Hippocampal formation (tissue), 2 donors: Measurements from ENCODE around the gene GC.
A peak's percentile ranks its signal among the peaks of the same experiment; 100 is the strongest.
"Not testable (repeated sequence)": the region's sequence is repeated elsewhere in the genome, so short reads cannot be mapped to it uniquely, and the experiment has no call there.

Source experiments
- DNase-seq, 2 donors: peaks; one replicate each; lab custom pipeline; 2025; lab: John Stamatoyannopoulos, UW

The GC gene

DNA sequence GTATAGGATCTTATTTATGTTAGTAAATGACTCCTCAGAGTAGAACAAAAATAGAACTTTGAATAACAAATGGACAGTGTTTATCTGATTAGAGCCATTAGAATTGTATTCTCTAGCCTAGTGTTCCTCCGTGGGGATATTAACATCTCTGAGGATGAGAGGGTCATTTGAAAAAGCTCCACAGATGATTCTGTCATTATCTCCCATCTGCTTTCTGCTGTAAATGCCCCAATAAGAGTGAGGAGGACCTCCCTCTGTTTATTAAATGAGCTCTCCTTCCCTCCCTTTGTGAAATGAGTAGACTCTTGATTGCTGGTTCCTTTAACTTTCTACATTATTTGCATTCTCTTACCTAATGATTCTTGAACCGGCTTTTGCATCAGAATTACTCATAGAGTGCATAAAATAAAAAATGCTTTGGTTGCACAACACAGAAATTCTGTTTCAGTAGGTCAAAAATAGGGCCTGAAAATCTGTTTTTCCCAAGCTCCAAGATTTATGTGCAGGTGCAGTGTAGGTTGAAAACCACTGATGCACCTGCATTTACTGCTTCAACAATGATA, 18.0 kb downstream of the GC start:
- DNase-seq, result no peak

DNA sequence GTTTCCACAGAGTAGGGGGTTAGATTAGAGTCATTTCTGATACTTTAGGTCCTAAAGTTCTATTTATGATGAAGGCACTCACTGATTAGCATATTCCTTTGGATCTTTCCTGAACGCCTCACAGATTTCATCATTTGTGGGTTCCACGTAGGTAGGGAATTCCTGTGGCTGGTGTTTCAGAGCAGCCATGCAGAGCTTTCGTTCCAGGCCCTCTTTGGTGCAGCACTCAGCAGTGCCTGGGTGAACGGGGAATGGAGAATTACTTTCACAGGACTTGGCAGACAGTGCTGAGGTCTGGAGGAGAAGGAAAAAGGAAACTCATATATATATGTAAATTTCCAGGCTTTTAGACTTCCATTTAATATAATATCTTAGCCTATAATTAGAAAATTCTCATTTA, 18.5 kb downstream of the GC start:
- no peak for DNase-seq

DNA sequence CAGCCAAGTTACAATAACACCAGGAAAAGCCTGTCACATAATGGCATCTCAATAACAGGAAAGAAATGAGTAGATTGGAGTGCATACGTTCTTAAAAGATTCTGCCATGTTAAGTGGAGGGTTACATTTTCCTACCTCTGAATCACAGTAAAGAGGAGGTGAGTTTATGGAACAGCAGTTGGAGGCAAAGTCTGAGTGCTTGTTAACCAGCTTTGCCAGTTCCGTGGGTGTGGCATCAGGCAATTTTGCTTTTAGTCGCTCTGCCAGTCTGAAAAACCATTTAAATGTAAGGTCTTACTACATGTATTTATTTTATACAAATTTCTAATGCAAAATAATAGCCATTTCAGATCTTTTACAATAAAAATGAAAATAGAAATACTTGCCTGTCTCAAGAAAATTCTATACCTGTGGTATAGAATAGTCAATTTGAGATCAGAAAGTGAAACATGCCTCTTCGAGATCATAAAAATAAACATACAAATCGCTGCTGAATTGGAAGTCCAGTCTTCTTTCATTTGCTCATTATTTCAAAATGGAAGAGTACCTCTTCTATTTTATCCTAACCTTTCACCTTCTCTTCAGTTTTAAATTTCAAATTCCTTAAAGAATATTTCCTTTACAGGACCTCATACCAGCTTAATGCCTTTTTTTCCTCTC, 31.4 kb downstream of the GC start:
- no peak for DNase-seq

- DNase-seq, result no peak
These were observed 34.8 kb downstream of the GC start for GRCh38 chr4:71749008-71749594.

DNA sequence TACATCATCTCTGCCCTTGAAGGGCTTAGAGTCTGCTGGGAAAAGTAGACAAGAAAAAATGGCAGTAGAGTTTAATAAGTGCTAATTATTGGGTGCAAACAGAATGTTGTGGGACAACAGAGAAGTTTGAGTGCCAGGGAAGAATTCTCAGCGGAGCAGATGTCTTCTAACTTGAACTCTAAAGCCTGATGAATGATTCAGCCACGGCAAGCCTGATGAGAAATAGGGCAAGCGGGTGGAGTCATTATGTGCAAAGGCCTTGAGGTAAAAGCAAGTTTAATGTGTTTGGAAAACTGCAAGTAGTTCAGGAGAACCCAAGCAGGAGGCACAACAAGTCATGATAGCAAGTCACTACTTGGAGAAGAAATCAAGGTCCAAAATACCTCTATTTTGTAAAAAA, 37.5 kb downstream of the GC start:
- DNase-seq, result no peak

- not testable (repeated sequence) for DNase-seq
These were observed 45.1 kb downstream of the GC start for GRCh38 chr4:71738782-71739181.

GRCh38 chr4:71732706-71733105, 51.2 kb downstream of the GC start:
- peak in 1 of 2 donors; percentile 34 for DNase-seq

- DNase-seq, result no peak
These were observed 51.8 kb downstream of the GC start for GRCh38 chr4:71732066-71732465.

DNA sequence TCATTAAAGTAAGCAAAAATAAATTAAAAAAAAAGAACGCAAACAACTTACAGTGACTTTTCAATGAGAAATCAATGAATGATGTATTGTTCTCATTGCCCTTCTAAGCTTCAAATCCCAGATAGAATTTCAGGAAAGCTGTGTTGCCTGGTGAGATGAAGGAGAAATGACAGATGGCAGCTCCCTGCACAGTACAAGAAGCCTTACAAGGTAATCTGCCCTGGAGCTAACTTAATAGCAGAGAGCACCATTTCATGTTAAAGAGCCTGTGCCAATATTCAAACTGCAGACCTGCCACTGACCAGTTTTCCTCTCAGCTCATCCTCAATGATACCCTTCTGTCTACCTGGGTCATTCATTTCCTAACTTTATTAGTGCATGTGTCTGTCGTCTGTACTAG, 54.0 kb downstream of the GC start:
- no peak for DNase-seq

DNA sequence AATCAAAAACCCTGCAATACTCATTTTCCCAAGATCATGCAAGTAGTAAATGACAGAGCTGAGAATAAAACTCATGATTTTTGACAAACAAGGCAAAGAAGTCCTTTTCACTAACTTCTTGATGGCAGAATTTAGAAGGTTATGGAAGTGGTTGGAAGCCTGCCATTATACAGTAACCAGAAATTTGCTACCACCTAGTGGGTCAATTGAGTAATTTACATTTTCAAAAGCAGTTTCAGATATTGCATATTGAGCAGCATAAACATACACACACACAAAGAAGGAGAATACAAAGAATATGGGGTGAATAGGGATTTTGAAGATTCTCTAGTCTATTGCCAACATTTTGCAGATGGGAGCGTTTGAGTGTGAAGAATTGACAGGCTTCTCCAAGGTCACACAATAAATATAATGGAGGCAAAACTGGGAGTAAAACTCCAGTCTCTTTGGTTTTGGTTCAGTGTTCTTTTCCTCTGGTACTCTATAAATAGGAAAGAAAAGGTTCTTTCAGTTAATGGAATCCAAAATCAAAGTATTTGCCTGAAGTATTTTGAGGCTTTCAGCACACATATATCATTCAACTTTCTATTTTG, 70.2 kb downstream of the GC start:
- peak in 1 of 2 donors; percentile 63 for DNase-seq

DNA sequence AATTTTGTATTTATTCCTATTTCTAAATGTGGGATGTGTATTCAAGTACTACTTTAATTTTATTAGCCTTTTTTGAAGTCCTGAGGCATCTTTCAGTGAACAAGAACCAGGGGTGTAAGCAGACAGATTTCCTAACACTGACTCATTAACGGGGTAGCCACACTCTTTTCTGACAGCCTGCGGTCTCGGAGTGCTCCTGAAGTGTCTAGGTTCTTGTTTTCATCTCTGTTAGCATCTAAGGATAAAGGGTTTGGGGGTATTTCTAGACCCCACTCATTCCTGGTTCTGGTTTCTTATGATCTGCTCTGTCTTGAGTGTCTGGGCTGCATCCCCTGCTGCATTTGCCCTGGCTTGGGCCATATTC, 71.9 kb downstream of the GC start:
- no peak for DNase-seq

DNA sequence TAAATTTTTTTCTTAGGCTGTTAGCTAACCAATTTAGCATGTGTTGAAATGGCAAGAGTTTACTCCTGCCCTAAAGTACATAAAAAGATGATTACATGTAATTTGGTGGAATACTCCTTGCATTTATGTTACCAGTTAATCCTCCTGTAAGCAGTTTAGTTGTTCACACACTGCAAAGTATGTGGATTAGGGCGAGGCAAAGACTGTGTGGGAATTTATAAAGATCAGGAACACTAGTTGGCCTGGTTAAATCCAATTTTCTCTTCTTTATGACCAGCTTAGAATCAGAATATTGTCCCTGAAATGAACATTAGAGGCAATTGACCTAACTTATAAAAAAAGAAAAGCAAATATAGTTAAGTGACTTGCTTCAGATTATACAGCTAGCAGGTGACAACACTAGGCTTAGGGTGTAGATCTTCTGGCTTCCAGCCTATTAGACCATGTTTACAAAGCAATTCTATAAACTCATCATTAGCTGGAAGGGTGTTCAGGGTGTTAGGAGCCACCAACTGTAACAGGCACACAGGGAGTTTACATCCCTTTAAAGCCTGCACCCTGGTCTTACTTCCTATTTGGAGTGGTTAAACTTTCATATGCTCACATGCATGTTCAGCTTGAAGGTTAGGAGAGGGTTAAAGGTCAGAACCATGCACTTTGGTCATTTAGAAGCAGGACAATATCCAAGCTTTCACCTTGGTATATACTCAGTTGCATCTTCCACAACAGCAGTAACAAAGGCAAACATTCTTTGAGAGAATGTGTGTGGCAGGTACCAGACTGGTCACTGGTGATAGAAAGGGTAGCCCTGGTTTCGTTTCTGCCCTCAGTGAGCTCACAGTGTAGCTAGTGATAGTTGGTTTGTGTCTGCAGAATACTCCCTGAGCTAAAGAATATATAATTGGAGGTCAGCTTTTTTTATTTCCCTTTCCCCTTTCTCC, 72.6 kb downstream of the GC start:
- DNase-seq, result no peak

- no peak for DNase-seq
These were observed 73.9 kb downstream of the GC start for GRCh38 chr4:71709961-71710360.

DNA sequence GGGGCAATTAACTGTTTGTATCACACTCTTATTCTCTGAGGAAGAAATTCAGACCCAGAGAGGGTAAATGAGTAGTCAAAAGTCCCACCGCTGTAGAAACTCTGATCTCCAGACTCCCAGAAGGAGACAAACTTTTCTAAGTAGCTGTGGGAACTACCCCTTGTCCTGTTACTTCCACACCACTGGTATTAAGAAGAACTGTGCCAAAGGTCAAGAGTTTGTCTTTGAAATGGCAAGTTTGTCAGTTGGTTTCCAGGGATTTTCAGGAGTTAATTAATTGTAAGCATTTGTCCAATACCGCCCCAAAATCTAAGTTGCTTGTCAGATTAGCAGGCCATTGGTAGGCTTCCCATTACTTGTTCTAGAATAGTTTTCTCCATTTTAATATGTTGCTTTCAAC, 85.7 kb downstream of the GC start:
- DNase-seq, result no peak

- no peak for DNase-seq
These were observed 86.8 kb downstream of the GC start for GRCh38 chr4:71697031-71697430.

GRCh38 chr4:71694961-71695360, 88.9 kb downstream of the GC start:
- DNase-seq, result no peak

DNA sequence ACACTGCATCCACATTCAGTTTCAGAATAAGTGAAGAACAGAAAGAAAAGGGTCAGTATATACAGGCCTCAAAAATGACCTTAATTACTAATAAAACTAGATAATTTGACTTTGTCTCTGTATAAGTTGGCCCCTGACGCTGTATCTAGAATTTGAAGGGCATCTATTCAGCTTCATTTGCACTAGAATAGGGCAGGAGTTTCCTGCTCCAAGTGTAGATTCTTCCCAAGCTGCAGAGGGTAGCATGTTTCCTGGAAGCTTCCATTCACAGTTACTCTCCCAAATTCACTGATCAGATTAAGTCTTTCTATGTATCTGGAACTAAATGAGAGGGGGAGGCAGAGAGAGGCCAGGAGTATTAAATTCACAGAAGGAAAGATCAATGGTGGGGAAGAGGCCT, 90.9 kb downstream of the GC start:
- no peak for DNase-seq

GRCh38 chr4:71692198-71692597, 91.7 kb downstream of the GC start:
- DNase-seq, result no peak
